RWPE2 (cell line): ENCODE data around the gene CNOT2.

Experiments
- ATAC-seq: fragments of 200-7000 bp; cut with Tn5 transposase; 3 replicates; pipeline ENCODE4 v1.9.1; 2021; ENCODE audit warnings: low read depth
- DNase-seq: peaks from one replicate; pipeline ENCODE4 v3.0.0-alpha.2; 2020; ENCODE audit warnings: low spot score
- H3K27ac ChIP-seq: fragments of 450-650 bp; 2 replicates; pipeline ENCODE4 v1.5.1; 2017; ENCODE audit warnings: mild to moderate bottlenecking; ENCODE audit not compliant: poor library complexity, severe bottlenecking
- H3K27me3 ChIP-seq: fragments of 250-450 bp; sonication (Bioruptor Pico); 2 replicates; pipeline ENCODE4 v1.5.1; 2021; ENCODE audit warnings: mild to moderate bottlenecking, moderate library complexity; ENCODE audit not compliant: insufficient read depth, poor library complexity, severe bottlenecking
- H3K36me3 ChIP-seq: fragments of 250-450 bp; sonication (Bioruptor Pico); 2 replicates; pipeline ENCODE4 v1.5.1; 2020; ENCODE audit warnings: low read depth, mild to moderate bottlenecking, moderate library complexity
- H3K4me1 ChIP-seq: fragments of 250-450 bp; sonication (Bioruptor Pico); 2 replicates; pipeline ENCODE4 v1.5.1; 2021; ENCODE audit warnings: mild to moderate bottlenecking, moderate library complexity; ENCODE audit not compliant: insufficient read depth, poor library complexity, severe bottlenecking
- H3K4me3 ChIP-seq: fragments of 250-450 bp; sonication (Bioruptor Pico); 2 replicates; pipeline ENCODE4 v1.5.1; 2021; ENCODE audit warnings: mild to moderate bottlenecking, moderate library complexity; ENCODE audit not compliant: severe bottlenecking
- H3K9me3 ChIP-seq: fragments of 250-450 bp; sonication (Bioruptor Pico); 2 replicates; pipeline ENCODE4 v1.5.1; 2021; ENCODE audit warnings: mild to moderate bottlenecking, moderate library complexity; ENCODE audit not compliant: severe bottlenecking
- TF ChIP-seq, protein P1 (sequence below): fragments of 450-650 bp; IDR thresholded peaks from one replicate; pipeline ENCODE4 v1.5.1; 2017; ENCODE audit warnings: mild to moderate bottlenecking, moderate library complexity; ENCODE audit not compliant: poor library complexity, severe bottlenecking

Gene CNOT2

DNA sequence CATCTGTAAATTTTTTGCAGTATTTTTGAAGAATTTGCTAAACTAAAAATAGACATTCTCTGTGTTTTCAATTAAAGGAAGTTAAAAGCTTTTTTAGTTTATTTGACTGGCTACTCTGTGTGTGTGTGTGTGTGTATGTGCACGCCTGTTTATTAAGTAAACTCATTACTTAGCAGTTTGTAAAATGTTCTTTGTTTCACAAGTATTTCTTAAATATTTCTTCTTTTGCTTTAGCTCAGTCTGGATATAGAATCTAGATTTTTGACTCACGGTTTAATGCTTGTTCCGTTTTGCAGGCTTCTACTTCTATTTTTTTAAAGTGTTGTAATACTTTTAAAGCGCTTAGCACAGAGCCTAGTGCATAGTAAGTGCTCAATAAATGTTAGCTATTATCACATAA is 76.4 kb downstream of the CNOT2 start:
- Histone ChIP-seq H3K4me3 (no peak overlapping the region), H3K27me3 (no peaks in the 10 kb centered on the region), H3K4me1 (no peaks in the 10 kb centered on the region), H3K9me3 (no peaks in the 10 kb centered on the region), H3K27ac (no peak overlapping the region), H3K36me3 (peaks cover 14% of the 10 kb centered on the region)
- DNase-seq (no peak), ATAC-seq (no peak)
- TF ChIP-seq, protein P1, sequence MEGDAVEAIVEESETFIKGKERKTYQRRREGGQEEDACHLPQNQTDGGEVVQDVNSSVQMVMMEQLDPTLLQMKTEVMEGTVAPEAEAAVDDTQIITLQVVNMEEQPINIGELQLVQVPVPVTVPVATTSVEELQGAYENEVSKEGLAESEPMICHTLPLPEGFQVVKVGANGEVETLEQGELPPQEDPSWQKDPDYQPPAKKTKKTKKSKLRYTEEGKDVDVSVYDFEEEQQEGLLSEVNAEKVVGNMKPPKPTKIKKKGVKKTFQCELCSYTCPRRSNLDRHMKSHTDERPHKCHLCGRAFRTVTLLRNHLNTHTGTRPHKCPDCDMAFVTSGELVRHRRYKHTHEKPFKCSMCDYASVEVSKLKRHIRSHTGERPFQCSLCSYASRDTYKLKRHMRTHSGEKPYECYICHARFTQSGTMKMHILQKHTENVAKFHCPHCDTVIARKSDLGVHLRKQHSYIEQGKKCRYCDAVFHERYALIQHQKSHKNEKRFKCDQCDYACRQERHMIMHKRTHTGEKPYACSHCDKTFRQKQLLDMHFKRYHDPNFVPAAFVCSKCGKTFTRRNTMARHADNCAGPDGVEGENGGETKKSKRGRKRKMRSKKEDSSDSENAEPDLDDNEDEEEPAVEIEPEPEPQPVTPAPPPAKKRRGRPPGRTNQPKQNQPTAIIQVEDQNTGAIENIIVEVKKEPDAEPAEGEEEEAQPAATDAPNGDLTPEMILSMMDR: no peak

DNA sequence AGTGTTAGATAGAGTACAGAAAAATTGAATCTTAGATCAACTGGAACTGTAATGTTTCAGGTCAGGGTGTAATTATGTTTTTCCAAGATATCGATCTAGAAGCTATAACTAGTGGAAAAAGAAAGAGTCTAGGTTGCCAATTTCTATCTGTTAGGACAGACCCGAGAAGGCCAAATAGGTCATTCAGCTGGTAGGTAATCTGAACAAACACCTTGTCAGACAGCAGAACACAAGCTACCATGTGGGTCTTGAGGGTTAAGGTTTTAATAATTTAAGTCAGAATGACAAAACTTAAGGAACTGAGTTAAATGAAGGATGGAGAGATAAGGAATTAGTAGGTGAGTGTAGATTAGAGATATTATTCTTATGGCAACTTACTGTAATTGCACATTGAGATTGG is 78.0 kb downstream of the CNOT2 start:
- Histone ChIP-seq H3K36me3 (peaks cover 16% of the 10 kb centered on the region), H3K27ac (no peak overlapping the region), H3K9me3 (no peaks in the 10 kb centered on the region), H3K4me1 (no peaks in the 10 kb centered on the region), H3K27me3 (no peaks in the 10 kb centered on the region), H3K4me3 (no peak overlapping the region)
- no peak for DNase-seq
- ATAC-seq: no peak
- TF ChIP-seq, protein P1: no peak

DNA sequence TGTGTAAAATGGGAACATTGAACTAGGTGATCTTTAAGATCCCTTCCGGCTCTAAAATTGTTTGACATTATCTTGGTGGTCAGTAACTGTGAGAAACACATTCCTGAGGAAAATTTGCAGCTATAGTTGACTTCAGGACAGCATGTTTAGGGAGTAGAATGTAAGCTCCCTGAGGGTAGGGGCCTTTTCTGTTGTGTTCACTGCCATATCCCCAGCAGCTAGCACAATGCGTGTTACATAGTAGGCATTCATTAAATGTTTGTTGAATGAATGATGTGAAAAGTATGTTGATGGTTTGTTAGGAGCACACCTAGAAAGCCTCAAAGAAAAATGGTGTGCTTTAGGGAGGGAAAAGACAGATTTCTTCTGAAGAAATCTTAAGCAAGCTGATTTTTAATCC is 84.3 kb downstream of the CNOT2 start:
- peaks cover 17% of the 10 kb centered on the region for H3K36me3 ChIP-seq

DNA sequence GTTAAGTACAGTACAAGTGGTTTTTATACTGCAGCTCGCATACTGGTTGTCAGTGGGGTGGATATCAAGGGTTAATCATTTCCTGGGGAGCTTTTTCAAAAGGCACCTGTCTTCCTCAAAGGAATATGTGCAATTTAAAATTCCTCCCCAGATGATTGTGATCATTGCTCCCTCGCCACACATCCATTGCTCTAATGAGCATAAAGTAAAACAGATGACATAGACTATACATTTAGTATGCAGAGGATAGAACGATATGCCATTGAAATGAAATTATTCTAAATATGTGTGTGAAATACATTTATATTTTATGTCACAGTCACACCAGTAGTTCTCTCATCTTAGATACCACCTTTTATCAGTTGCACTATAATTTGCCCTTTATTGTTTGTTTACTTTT is 86.5 kb downstream of the CNOT2 start:
- peaks cover 17% of the 10 kb centered on the region for H3K4me1 ChIP-seq
- TF ChIP-seq, protein P1: no peak
- peaks cover 18% of the 10 kb centered on the region for H3K36me3 ChIP-seq
- no peaks in the 10 kb centered on the region for H3K27me3 ChIP-seq
- no peak overlapping the region for H3K27ac ChIP-seq
- H3K4me3 ChIP-seq: no peak overlapping the region
- no peaks in the 10 kb centered on the region for H3K9me3 ChIP-seq
- ATAC-seq (no peak), DNase-seq (no peak)

More for the DNA sequence above, 84.3 kb downstream of the CNOT2 start:
- ATAC-seq (no peak), DNase-seq (no peak)
- Histone ChIP-seq H3K4me1 (peaks cover 17% of the 10 kb centered on the region), H3K27me3 (no peaks in the 10 kb centered on the region), H3K4me3 (no peak overlapping the region), H3K9me3 (no peaks in the 10 kb centered on the region), H3K27ac (no peak overlapping the region)
- TF ChIP-seq, protein P1: no peak

DNA sequence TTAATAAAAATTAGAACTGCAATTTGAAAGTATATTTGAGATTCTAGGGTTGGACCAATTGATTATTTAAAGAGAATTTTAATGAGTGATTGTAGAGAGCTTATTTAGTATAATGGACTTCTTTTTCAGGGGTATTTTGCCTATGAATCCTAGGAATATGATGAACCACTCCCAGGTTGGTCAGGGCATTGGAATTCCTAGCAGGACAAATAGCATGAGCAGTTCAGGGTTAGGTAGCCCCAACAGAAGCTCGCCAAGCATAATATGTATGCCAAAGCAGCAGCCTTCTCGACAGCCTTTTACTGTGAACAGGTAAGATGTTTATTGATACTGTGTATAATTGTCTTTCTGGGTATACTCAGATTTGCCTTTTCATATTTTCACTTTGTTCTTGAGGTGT is 86.9 kb downstream of the CNOT2 start:
- no peak for DNase-seq
- Histone ChIP-seq H3K27me3 (no peaks in the 10 kb centered on the region), H3K4me3 (no peak overlapping the region), H3K4me1 (peaks cover 17% of the 10 kb centered on the region), H3K9me3 (no peaks in the 10 kb centered on the region), H3K36me3 (peaks cover 23% of the 10 kb centered on the region), H3K27ac (no peak overlapping the region)
- ATAC-seq: peak; percentile 80
- TF ChIP-seq, protein P1: no peak
